Neural crest cell (in vitro differentiated cells): ENCODE results near the gene PRKCA. TPM values are rescaled to one million over a fixed set of nuclear protein-coding genes. Genes with fewer than 3 reads are reported as not detected.

Experiments used
- DNase-seq: peaks from one replicate; pipeline ENCODE4 v3.0.0; 2021; ENCODE audit warnings: low read depth, mixed read lengths, low spot score
- H3K27ac Mint-ChIP-seq: one replicate; pipeline ENCODE4 v1.8.0; 2021; ENCODE audit warnings: mild to moderate bottlenecking, mixed read lengths; ENCODE audit not compliant: unreplicated experiment
- H3K27me3 Mint-ChIP-seq: 2 replicates; pipeline ENCODE4 v1.8.0; 2021; ENCODE audit warnings: low read depth, mild to moderate bottlenecking, mixed read lengths
- H3K36me3 Mint-ChIP-seq: 2 replicates; pipeline ENCODE4 v1.8.0; 2021; ENCODE audit warnings: low read depth, mild to moderate bottlenecking, mixed read lengths
- H3K4me1 Mint-ChIP-seq: 2 replicates; pipeline ENCODE4 v1.8.0; 2021; ENCODE audit warnings: mixed read lengths
- H3K4me3 Mint-ChIP-seq: one replicate; pipeline ENCODE4 v1.8.0; 2021; ENCODE audit warnings: mild to moderate bottlenecking, mixed read lengths
- H3K9me3 Mint-ChIP-seq: 2 replicates; pipeline ENCODE4 v1.8.0; 2021; ENCODE audit warnings: mixed read lengths
- CTCF ChIP-seq: fragments of 200-600 bp; sonication (generic); conservative IDR thresholded peaks from 2 replicates; pipeline ENCODE4 v1.5.0; 2021; ENCODE audit warnings: antibody characterized with exemption, mild to moderate bottlenecking
- total RNA-seq: library from RNA; stranded (reverse); gene quantifications from 2 replicates; pipeline ENCODE4 v1.2.1, GENCODE V29; 2021

The PRKCA gene
- total RNA-seq, 1 donor from 2014 or later: 22.7 TPM

DNA sequence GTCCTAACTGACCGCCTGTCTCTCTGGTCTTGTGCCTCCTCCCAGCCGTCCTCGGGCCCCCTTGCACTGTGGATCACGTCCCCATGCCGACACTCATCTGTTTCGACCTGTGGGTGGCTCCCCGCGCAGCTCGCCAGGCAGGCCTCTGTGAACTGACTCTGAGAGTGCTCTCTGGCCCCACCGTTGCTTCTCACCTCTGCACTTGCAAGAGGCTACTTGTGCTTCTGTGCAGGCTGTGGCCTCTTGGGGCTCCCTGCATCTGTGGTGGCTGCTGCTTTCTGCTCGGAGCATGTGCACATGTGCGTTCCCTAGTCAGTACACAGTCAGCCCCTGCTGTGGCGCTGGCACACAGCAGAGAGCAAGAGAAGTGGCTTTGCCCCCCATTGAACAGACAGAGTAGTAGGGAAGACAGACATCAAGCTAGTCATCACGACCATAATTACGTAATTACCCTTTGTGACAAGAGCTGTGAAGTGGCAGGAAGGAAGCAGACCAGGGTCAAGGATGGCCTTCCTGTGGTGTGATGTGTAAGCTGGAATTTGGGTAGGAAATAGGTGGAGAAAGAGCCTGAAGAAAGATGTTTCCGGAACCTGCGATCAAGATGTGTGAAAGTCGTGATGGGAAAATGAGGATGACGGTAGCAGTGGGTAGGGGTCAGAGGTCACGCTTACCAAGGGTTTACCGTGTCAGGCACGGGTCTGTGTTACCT is 276.5 kb downstream of the PRKCA start:
- TF ChIP-seq CTCF: no peak
- peaks cover 37% of the 10 kb centered on the region for H3K4me1 Mint-ChIP-seq
- no peak overlapping the region for H3K4me3 Mint-ChIP-seq
- no peak for DNase-seq
- no peak overlapping the region for H3K27ac Mint-ChIP-seq
- no peaks in the 10 kb centered on the region for H3K27me3 Mint-ChIP-seq
- H3K9me3 Mint-ChIP-seq: no peaks in the 10 kb centered on the region
- H3K36me3 Mint-ChIP-seq: peaks cover 3% of the 10 kb centered on the region

DNA sequence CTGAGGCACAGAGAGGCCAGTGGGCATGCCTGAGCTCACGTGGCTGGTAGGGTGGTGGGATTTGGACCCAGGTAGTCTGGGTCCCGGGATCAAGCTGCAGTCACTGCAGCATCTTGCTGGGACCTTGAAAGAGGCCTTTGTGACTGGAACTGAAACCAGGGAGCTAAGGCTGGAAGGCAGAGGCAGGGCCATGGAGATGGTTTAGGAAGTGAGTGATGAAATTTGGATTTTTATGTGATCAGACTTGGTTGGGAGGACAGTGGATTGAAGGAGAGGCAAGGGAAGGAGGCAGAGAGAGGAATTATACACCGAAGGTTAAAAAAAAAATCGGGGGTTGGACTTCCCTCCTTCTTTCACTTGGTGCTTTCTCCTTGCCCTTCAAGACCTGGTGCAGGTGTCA is 277.1 kb downstream of the PRKCA start:
- peaks cover 3% of the 10 kb centered on the region for H3K36me3 Mint-ChIP-seq
- DNase-seq: no peak
- no peaks in the 10 kb centered on the region for H3K9me3 Mint-ChIP-seq
- H3K27ac Mint-ChIP-seq: peak overlapping the region; percentile 88
- H3K27me3 Mint-ChIP-seq: no peaks in the 10 kb centered on the region
- H3K4me1 Mint-ChIP-seq: peaks cover 37% of the 10 kb centered on the region
- TF ChIP-seq CTCF: no peak
- H3K4me3 Mint-ChIP-seq: no peak overlapping the region

- no peaks in the 10 kb centered on the region for H3K9me3 Mint-ChIP-seq
- no peak for DNase-seq
Observed at GRCh38 chr17:66580184-66580955, 278.0 kb downstream of the PRKCA start.

GRCh38 chr17:66580956-66581391 is 278.6 kb downstream of the PRKCA start:
- no peak for DNase-seq
- Mint-ChIP-seq H3K4me1 (peaks cover 37% of the 10 kb centered on the region), H3K36me3 (peaks cover 3% of the 10 kb centered on the region), H3K27me3 (no peaks in the 10 kb centered on the region), H3K27ac (no peak overlapping the region), H3K9me3 (no peaks in the 10 kb centered on the region), H3K4me3 (no peak overlapping the region)
- no peak for TF ChIP-seq CTCF

More at GRCh38 chr17:66580184-66580955, 278.0 kb downstream of the PRKCA start:
- no peak for TF ChIP-seq CTCF
- H3K27ac Mint-ChIP-seq: peak overlapping the region; percentile 82
- no peak overlapping the region for H3K4me3 Mint-ChIP-seq
- peaks cover 37% of the 10 kb centered on the region for H3K4me1 Mint-ChIP-seq
- H3K27me3 Mint-ChIP-seq: no peaks in the 10 kb centered on the region
- H3K36me3 Mint-ChIP-seq: peaks cover 3% of the 10 kb centered on the region

GRCh38 chr17:66582373-66583111 is 280.1 kb downstream of the PRKCA start:
- no peak overlapping the region for H3K27ac Mint-ChIP-seq
- DNase-seq: no peak
- H3K27me3 Mint-ChIP-seq: no peaks in the 10 kb centered on the region
- no peak overlapping the region for H3K4me3 Mint-ChIP-seq
- no peak for TF ChIP-seq CTCF
- H3K36me3 Mint-ChIP-seq: peaks cover 3% of the 10 kb centered on the region
- H3K9me3 Mint-ChIP-seq: no peaks in the 10 kb centered on the region
- peaks cover 33% of the 10 kb centered on the region for H3K4me1 Mint-ChIP-seq
